ENCODE results near the gene SNTG2. TPM values are rescaled to one million over a fixed set of nuclear protein-coding genes. Genes with fewer than 3 reads are reported as not detected.

SNTG2 gene
- total RNA-seq, 1 donor = under 0.01 TPM

- H3K4me3 ChIP-seq (ENCODE audit: low read depth, low read length) = no peak overlapping the region
- DNase-seq (ENCODE audit: low read depth) = no peak
- no peak for TF ChIP-seq CTCF (IDR thresholded peaks at IDR 0.05; ENCODE audit: insufficient read depth, low read depth, low read length)
Measured at GRCh38 chr2:1193801-1194200, 243.2 kb downstream of the SNTG2 start.

DNA sequence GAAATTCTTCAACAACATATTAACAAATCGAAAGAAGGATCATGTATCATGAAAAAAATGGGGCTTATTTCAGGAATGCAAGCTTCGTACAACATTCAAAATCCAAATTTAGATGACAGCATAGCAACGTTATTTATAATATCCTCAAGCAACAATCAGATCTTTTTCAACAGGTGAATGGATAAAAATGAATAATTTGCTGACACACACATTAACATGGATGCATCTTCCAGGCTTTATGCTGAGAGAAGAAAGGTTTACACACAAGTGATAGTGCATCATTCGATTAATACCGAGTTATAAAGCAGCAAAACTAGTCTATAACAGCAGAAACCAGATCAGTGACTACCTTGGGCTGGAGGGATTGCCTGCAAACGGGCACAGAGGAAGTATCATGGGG lies 253.1 kb downstream of the SNTG2 start:
- no peak for TF ChIP-seq CTCF (IDR thresholded peaks at IDR 0.05; ENCODE audit: insufficient read depth, low read depth, low read length)
- H3K4me3 ChIP-seq (ENCODE audit: low read depth, low read length) = no peak overlapping the region
- no peak for DNase-seq (ENCODE audit: low read depth)

GRCh38 chr2:1205853-1206252 lies 255.2 kb downstream of the SNTG2 start:
- DNase-seq (ENCODE audit: low read depth) = no peak
- H3K4me3 ChIP-seq (ENCODE audit: low read depth, low read length) = no peak overlapping the region
- TF ChIP-seq CTCF (IDR thresholded peaks at IDR 0.05; ENCODE audit: insufficient read depth, low read depth, low read length) = no peak

DNA sequence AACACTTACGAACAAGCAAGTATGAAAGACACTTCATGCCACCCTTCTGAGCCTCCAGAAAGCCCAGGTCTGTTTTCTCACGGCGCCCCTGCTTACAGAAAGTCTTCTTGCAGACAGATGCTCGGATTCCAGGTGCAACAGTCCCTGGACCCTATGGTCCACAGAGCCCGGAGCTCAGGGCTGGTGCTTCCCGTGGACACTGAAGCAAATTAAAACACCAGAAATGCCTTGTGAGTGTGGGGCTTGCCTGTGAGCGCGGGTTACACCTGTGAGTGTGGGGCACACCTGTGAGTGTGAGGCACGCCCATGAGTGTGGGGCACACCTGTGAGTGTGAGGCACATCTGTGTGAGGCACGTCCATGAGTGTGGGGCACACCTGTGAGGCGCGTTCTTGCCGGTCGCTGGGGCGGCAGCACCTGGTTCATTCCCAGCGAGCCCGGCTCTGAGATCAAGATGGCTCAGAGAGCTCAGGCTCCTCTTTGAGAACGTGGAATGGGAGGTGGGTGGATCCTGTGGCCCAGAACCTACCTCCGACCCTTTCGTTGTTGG lies 257.4 kb downstream of the SNTG2 start:
- DNase-seq (ENCODE audit: low read depth) = no peak
- TF ChIP-seq CTCF (IDR thresholded peaks at IDR 0.05; ENCODE audit: insufficient read depth, low read depth, low read length) = no peak
- no peak overlapping the region for H3K4me3 ChIP-seq (ENCODE audit: low read depth, low read length)

DNA sequence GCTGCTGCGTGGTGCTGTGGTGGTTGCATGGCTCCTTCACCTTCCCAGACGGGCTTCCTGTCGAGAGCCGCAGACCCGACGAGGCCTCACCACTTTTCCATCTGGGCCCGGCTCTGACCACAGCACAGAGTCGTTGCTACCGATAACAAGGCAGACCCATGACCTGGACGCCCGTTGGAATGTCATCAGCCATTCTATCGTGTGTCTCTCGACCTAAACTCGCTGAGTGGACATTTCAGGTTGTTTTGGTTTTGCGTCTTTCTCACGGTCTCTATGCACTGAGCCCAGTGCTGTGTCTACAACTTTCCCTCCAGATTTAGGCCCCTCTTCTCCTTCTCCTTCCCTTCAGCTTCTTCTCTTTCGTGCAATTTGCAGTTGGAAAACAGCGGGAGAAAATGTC lies 257.9 kb downstream of the SNTG2 start:
- no peak for TF ChIP-seq CTCF (IDR thresholded peaks at IDR 0.05; ENCODE audit: insufficient read depth, low read depth, low read length)
- no peak for DNase-seq (ENCODE audit: low read depth)
- H3K4me3 ChIP-seq (ENCODE audit: low read depth, low read length) = no peak overlapping the region

GRCh38 chr2:1209246-1209645 lies 258.6 kb downstream of the SNTG2 start:
- no peak overlapping the region for H3K4me3 ChIP-seq (ENCODE audit: low read depth, low read length)
- DNase-seq (ENCODE audit: low read depth) = no peak
- no peak for TF ChIP-seq CTCF (IDR thresholded peaks at IDR 0.05; ENCODE audit: insufficient read depth, low read depth, low read length)

DNA sequence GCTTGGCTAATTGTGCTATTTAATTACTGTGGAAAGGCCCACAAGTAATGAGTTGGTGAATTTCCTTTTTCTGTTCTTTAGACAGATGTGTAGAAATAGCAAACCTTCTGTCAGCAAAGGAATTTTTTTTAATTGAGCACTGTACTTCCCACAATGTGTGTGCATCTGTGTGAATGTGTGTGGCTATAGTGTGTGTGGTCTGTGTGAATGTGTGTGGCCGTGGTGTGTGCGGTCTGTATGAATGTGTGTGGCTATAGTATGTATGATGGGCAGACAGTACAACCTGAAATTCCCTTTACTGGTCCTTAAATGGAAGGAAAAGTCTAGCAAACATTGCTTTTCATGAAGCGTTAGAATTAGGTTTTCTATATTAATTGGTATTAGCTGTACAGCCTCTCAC lies 259.1 kb downstream of the SNTG2 start:
- no peak for DNase-seq (ENCODE audit: low read depth)
- H3K4me3 ChIP-seq (ENCODE audit: low read depth, low read length) = no peak overlapping the region
- TF ChIP-seq CTCF (IDR thresholded peaks at IDR 0.05; ENCODE audit: insufficient read depth, low read depth, low read length) = no peak
